Measurements from ENCODE around the gene SIGLEC7.

The SIGLEC7 gene

GRCh38 chr19:51169283-51169918, 27.3 kb downstream of the SIGLEC7 start:
- peak; percentile 68 for DNase-seq

- DNase-seq = no peak
These were observed 30.1 kb downstream of the SIGLEC7 start for GRCh38 chr19:51172223-51172622.

- DNase-seq = no peak
These were observed 31.6 kb downstream of the SIGLEC7 start for GRCh38 chr19:51173681-51174080.

GRCh38 chr19:51179256-51179655, 37.2 kb downstream of the SIGLEC7 start:
- DNase-seq = no peak

- no peak for DNase-seq
These were observed 39.3 kb downstream of the SIGLEC7 start for GRCh38 chr19:51181377-51181912.

- no peak for DNase-seq
These were observed 39.9 kb downstream of the SIGLEC7 start for GRCh38 chr19:51181913-51182419.

GRCh38 chr19:51183629-51184028, 41.5 kb downstream of the SIGLEC7 start:
- DNase-seq = no peak

GRCh38 chr19:51185069-51185867, 43.2 kb downstream of the SIGLEC7 start:
- no peak for DNase-seq

GRCh38 chr19:51185868-51186215, 43.7 kb downstream of the SIGLEC7 start:
- no peak for DNase-seq

- no peak for DNase-seq
These were observed 44.2 kb downstream of the SIGLEC7 start for GRCh38 chr19:51186323-51186722.

- no peak for DNase-seq
These were observed 45.5 kb downstream of the SIGLEC7 start for GRCh38 chr19:51187395-51188226.

- no peak for DNase-seq
These were observed 46.1 kb downstream of the SIGLEC7 start for GRCh38 chr19:51188227-51188559.

GRCh38 chr19:51192689-51193088, 50.6 kb downstream of the SIGLEC7 start:
- DNase-seq = no peak

- DNase-seq = no peak
These were observed 52.6 kb downstream of the SIGLEC7 start for GRCh38 chr19:51194527-51195315.

GRCh38 chr19:51195316-51195586, 53.1 kb downstream of the SIGLEC7 start:
- DNase-seq = no peak

GRCh38 chr19:51195616-51196015, 53.5 kb downstream of the SIGLEC7 start:
- no peak for DNase-seq

GRCh38 chr19:51196181-51196580, 54.1 kb downstream of the SIGLEC7 start:
- no peak for DNase-seq

- DNase-seq = no peak
These were observed 56.5 kb downstream of the SIGLEC7 start for GRCh38 chr19:51198641-51199040.

- DNase-seq = no peak
These were observed 58.1 kb downstream of the SIGLEC7 start for GRCh38 chr19:51200071-51200666.

- DNase-seq = no peak
These were observed 59.6 kb downstream of the SIGLEC7 start for GRCh38 chr19:51201712-51202111.
